Cortex of kidney (tissue), 1 donor: ENCODE results near the gene LYPD8.

Experiments used
- DNase-seq: peaks from one replicate; lab custom pipeline; 2025; lab: John Stamatoyannopoulos, UW

LYPD8 gene

DNA sequence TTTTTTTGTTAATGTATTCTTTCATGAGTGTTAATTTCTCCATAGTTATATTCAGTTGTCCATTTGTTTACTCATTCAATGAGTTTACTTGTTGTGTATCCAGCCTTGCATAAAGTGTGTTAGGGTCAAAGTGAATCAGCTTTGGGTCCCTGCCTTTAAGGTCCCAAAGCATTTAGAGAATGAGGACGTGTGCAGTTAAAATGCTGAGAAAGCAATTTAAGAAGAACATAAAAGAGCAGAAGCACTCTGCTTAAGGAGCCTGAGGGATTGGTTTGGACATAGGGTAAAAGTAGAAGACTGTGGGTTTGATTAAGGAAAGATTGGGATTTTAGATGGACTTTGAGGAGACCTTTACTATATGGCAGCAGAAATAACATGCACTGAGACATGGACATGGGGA is 56.5 kb downstream of the LYPD8 start:
- DNase-seq, result no peak

DNA sequence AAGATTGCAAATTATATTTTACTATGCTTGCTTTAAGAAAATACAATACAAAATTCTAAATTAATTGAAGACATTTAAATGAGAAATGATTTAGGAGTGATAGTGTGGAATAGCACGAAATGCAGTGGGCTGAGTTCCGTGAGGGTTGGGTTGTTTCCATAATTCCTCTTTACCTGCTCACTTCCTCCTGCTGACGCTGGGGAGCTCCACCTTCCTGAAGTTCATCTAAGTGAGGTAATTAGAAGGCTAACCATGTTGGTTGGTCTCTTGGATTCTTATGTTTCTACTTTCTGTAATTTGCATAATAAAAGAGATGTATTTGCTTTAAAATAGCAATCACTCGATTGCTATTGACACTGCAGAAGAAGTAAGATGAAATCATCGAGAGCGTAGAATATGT is 57.7 kb downstream of the LYPD8 start:
- DNase-seq, result no peak

DNA sequence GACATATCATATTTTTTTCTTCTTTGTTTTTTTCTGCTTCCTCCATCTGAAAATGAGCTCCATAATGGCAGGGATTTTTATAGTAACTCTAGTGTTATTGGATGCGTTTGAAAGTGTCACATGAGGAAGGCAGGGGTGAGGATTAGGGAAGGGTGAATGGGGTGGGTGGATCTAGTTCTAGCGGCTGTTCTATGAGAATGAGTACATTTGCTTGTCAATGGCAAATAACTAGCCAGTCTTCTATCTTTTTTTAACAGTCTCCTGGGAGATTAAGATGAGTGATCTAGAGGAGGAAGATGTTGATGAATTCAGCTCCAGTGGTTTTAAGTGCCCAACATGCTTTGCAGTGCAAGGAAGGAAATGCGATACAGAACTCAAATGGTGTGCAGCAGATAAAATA is 58.8 kb downstream of the LYPD8 start:
- DNase-seq, result no peak

DNA sequence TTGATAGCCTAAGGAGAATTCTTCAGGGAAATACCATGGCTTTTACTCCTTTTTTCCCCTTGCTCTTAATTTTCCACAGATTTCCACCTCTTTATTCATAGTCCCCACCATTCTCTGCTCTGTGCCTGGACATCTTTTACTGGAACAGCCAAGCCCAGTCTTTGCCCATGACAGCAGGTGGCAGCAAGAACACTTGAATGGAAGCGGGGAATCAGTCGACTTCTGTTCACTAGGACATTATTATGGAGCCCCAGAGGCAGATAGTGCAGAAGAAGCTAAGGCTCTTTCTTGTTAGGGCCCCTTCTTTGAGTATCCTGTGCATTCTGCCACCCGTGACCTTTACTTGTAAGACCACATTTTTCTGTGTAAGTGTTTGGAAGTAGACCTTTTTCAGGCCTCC is 59.3 kb downstream of the LYPD8 start:
- no peak for DNase-seq

GRCh38 chr1:248695451-248696132 is 60.0 kb downstream of the LYPD8 start:
- no peak for DNase-seq

- DNase-seq, result no peak
Measured at GRCh38 chr1:248691567-248692155, 63.9 kb downstream of the LYPD8 start.
